GM12891 (cell line): ENCODE measurements around the gene ZNF467.

Source experiments
- DNase-seq: peaks from one replicate; pipeline ENCODE4 v3.0.0; 2011; ENCODE audit warnings: low spot score; ENCODE audit not compliant: insufficient read length
- FAIRE-seq: peaks from 2 replicates; lab custom pipeline; 2011; peaks lifted over from hg19 to GRCh38; lab: Jason Lieb, UNC
- PAX5 ChIP-seq: IDR thresholded peaks from 2 replicates; pipeline ENCODE4 v1.6.1; 2011; ENCODE audit warnings: low read length, moderate library complexity, mild to moderate bottlenecking; ENCODE audit not compliant: insufficient read depth, severe bottlenecking
- POLR2A ChIP-seq: IDR thresholded peaks from 2 replicates; pipeline ENCODE4 v1.6.1; 2011; ENCODE audit warnings: low read depth, low read length, control low read depth
- POLR2AphosphoS5 ChIP-seq: IDR thresholded peaks from 2 replicates; pipeline ENCODE4 v1.6.1; 2011; ENCODE audit warnings: low read depth, low read length, control low read depth
- POU2F2 ChIP-seq: IDR thresholded peaks from 2 replicates; pipeline ENCODE4 v1.6.1; 2011; ENCODE audit warnings: low read depth, mild to moderate bottlenecking, control low read depth, low read length, moderate library complexity
- SPI1 ChIP-seq: IDR thresholded peaks from 2 replicates; pipeline ENCODE4 v1.6.1; 2011; ENCODE audit warnings: low read depth, low read length, control low read depth
- TAF1 ChIP-seq: IDR thresholded peaks from 2 replicates; pipeline ENCODE4 v1.6.1; 2011; ENCODE audit warnings: low read depth, low read length, control low read depth

Gene ZNF467

DNA sequence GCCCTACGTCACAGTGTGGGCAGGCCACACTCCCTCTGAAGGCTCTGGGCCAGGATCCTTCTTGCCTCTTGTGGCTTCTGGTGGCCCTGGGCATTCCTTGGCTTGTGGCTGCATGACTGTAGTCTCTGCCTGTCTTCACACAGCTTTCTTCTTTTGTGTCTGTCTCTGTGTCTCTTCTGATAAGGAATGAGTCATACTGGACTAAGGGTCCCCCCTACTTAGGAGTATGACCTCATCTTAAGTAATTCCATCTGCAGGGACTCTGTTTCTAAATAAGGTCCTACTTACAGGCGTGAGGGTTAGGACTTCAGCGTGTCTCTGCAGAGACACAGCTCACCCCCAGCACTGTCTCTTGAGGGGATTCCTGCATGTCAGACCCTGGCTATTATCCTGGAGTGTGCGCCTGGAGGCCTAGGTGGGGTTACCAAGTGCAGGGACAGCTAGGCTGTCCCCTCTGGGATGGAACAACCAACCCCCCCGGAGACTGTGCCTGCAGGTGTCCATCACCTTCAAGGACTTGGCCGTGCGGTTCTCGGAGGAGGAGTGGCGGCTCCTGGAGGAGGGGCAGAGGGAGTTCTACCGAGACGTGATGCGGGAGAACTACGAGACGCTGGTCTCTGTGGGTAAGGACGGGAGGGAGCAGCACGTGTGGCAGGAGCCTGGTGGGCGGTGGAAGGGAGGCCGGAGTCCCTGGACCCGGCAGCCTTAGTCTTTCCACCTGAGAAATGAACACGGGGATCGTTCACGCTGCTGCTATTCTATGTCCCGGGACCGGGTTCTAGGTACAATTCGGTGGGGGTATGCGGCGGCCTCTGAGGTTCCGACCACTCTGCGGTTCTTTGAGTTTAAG, 54.1 kb downstream of the ZNF467 start:
- DNase-seq: no peak
- TF ChIP-seq POLR2A (no peak), SPI1 (no peak), POU2F2 (no peak), PAX5 (no peak), POLR2AphosphoS5 (no peak), TAF1 (no peak)
- FAIRE-seq: no peak

DNA sequence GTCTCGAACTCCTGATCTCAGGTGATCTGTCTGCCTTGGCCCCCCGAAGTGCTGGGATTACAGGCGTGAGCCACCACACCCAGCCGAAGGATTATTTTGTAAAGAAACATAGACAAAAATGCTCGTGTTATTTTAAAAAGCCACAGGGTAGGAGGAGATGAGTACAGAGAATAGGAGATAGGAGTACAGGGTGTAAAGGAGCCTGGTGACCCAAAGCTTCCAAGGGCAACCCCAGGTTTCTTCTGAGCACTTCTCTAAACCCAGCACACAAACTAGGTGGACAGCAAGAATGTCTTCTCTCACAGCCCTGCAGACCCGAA, 54.7 kb downstream of the ZNF467 start:
- no peak for FAIRE-seq
- DNase-seq: no peak
- TF ChIP-seq POU2F2: no peak
- TF ChIP-seq PAX5: no peak
- TF ChIP-seq SPI1: no peak
- no peak for TF ChIP-seq POLR2AphosphoS5
- no peak for TF ChIP-seq TAF1
- no peak for TF ChIP-seq POLR2A

DNA sequence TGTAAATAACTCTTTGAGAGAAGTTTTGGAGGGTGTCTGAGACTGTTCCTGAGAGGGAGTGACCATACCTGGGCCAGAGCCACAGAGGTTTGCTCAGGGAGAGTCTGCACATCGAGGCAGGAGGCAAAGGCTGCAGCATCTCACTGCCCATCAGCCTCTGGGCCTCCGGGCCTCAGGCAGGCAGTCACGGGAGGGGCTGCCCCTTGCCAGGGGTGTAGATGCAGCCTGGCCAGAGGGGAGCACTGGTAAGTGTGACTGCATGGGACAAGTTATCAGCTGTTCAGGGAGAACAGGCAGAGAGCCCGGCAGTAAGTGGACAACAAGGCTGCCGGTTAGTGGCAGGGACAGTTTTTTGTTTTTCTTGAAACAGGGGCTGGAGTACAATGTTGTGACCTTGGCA, 55.9 kb downstream of the ZNF467 start:
- FAIRE-seq (no peak), DNase-seq (no peak)
- TF ChIP-seq SPI1 (no peak), POLR2AphosphoS5 (no peak), POU2F2 (no peak), PAX5 (no peak), TAF1 (no peak), POLR2A (no peak)

DNA sequence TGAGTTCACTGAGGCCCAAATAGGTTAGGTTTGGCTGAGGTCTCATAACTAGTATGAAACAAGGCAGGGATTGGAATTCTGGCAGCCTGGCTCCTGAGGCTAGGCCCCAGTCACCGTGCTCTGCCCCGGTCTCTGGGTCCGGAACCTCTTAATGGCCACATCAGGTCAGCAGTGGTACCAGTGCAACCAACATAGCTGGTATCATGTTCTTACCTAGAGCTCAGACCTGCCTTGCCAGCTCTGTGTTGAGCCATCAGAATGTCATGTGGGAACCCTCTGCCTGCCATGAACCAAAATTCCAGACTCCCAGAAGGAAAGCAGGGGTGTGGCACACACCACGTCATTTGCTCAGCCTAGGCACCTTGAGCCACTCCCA, 56.5 kb downstream of the ZNF467 start:
- no peak for FAIRE-seq
- no peak for DNase-seq
- no peak for TF ChIP-seq SPI1
- no peak for TF ChIP-seq POU2F2
- TF ChIP-seq POLR2AphosphoS5: no peak
- TF ChIP-seq TAF1: no peak
- TF ChIP-seq POLR2A: no peak
- no peak for TF ChIP-seq PAX5

DNA sequence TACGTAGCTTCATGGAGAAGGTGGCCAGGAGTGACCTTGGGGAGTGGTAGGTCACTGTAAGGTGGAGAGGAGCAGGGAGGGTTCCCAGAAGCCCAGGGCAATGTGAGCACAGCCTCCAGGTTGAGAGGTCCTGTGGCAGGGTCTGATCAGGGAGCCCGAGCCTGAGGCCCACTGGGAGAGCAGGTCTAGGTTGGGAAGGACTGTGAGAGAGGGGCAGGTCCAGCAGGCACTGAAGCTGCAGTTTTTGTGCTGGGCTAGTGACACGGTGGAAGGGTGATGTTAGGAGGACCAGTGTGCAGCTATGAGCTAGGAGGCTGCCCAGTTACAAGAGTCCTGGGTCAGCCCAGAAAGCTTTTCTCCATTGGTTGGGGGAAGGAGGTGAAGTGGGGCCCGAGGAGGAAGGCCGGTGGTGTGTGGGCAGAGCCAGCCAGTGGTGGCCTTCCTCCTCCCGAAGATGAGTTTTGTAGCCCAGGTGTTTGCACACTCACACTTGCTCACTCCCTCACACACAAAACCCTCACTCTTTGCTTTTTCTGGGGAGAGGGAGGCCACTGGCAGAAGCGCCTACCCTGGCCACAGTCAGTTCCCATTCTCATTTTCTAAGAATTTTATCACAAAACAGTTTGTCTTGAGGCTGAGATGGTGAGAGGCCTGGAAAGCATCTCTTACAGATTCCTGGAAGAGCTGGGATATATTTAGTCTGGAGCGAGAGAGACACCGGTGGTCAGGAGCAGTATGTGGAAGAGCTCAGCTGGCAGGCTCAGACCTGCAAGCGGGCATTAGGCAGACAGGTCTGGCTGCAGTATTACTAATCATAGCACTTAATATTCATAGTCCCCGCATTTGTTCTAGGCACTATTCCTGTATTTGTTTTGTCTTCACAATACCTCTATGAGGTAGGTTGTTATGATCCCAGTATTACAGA, 57.1 kb downstream of the ZNF467 start:
- TF ChIP-seq TAF1 (no peak), PAX5 (no peak)
- FAIRE-seq (no peak), DNase-seq (no peak)

DNA sequence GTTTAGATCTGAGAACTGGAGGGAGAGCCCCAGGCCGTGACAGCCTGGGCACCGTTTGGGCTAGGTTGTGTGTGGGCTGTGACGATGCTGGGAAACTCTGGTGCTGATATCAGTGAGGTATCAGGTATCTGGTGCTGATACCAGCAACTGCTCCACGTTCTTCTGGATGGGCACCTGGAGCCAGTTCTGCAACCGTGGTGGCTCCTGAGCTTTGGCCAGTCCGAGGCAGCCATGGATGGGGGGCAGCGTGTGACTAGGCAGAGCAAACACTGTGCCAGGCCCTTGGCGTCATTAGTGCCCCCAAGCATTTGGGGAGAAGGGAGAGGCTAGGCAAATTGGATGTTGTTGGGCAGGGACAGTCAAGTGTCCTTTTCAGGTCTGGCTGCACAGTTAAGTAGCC, 57.9 kb downstream of the ZNF467 start:
- FAIRE-seq (peak; percentile 74), DNase-seq (no peak)
- no peak for TF ChIP-seq POLR2AphosphoS5
- TF ChIP-seq POLR2A: no peak
- TF ChIP-seq POU2F2: no peak
- TF ChIP-seq SPI1: no peak
- TF ChIP-seq TAF1: no peak
- TF ChIP-seq PAX5: no peak

DNA sequence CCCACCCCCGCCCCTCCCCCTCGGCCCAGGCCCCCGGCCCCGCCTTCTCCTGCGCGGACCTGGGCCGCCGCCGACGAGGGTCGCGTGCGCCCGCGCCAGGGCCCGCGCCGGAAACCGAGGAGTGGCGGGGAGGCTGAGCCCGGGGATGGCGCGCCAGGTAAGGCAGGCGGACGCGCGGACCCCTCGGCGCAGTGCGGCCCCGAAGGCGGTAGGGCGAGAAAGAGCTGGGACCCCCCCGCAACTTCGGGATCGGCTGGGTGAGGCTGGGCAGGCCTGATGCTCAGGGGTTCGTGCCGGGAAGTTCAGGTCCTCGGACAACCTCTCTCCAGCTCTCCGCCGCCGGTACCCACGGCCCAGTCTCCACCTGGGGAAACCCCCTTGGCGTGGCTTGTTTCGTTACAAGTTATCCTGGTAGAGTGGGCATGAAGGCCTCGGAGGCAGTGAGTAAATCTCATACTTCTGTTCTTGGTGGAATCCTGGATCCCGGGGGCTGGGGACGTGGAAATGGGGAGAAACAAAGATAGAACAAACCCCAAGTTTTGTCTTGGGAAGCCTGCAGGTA, 58.4 kb downstream of the ZNF467 start:
- TF ChIP-seq POLR2A (no peak), SPI1 (no peak), PAX5 (no peak), POLR2AphosphoS5 (no peak), TAF1 (no peak), POU2F2 (no peak)
- DNase-seq (no peak), FAIRE-seq (no peak)
